Measurements from ENCODE around the gene EFCAB7. TPM values are rescaled to one million over a fixed set of nuclear protein-coding genes. Genes with fewer than 3 reads are reported as not detected.

The EFCAB7 gene, protein sequence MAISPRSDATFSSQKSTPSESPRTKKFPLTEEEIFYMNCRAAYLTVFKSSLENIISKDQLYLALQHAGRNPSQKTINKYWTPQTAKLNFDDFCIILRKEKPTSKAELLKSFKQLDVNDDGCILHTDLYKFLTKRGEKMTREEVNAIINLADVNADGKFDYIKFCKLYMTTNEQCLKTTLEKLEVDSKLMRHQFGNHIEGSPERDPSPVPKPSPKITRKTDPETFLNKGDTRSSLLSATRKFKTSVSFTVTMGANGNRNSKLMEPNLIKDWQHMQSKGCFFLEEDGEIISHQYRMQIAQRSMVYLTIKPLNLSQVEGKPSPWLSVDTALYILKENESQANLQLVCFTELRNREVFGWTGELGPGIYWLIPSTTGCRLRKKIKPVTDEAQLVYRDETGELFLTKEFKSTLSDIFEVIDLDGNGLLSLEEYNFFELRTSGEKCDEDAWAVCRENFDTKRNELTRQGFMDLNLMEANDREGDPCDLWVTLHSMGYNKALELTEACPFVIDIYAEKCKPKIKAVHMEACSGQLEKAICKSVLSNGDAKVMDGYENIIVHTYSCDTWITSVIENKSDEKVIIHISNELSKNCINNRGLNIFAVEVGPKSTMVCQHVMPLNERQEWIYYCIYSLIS
- 6.5 and 9.6 TPM in 2 replicates for total RNA-seq (2014; rRNA removed; shearing (Covaris generic))
- 4.5 and 4.8 TPM in 2 replicates for polyA plus RNA-seq (2015; cell fraction: cytosol; rRNA removed)
- 12.0 and 22.0 TPM in 2 replicates for polyA plus RNA-seq (2015; cell fraction: nucleus; rRNA removed)

DNA sequence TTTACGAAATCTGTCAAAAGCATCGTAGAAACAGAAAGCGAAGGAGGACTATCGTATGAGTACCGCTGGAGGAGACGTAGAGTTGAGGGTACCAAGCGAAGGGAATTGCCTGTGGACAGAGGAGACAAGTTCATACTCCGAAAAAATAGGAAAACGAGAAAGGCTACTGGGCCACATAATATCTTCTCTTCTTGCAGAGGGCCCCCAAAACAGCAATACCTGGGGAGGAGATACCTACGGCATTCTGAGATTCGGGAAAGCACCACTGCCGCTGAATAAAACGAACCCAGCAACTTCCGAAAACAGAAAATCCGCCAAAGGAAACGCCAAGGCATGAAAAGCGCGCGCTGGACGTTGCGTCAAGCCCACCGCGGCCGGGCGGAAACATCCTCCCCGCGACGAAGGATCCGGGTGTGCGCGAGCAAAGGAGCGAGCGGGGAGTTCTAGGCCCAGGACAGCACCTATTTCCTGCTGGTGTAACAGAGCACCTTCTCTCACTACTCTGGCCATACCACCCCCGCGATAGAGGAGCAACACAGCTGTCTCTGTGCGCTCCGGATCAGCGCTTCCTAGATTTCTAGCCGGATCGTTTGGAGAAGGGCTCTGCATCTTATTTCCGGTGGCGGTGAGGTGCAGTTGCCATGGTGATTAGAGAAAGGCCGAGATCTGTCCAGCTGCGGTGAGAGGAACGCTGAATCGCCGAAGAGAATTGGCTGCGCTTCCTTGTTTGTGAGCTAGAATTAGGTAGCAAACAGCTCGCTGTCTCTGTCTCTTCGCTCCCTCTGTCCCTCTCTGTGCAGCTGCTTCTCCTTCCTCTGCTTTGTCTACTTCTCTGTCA, at the start of gene EFCAB7, which contains the start of gene ITGB3BP:
EFCAB7 (plus strand) TSS at position 635 of the 838 bp plus-strand sequence. CDS start 2,048 bp downstream, outside the sequence.
ITGB3BP (minus strand) TSS at position 335 of the 838 bp plus-strand sequence; CDS start at position 243, 92 bp downstream.
- in situ Hi-C loops (cut with HindIII; ENCODE audit: low pct_unique_long_range_greater_than_20kb, low sequenced_read_pairs) = no loop called here
- DNase-seq (ENCODE audit: low read depth, low spot score) = peak; percentile 94

DNA sequence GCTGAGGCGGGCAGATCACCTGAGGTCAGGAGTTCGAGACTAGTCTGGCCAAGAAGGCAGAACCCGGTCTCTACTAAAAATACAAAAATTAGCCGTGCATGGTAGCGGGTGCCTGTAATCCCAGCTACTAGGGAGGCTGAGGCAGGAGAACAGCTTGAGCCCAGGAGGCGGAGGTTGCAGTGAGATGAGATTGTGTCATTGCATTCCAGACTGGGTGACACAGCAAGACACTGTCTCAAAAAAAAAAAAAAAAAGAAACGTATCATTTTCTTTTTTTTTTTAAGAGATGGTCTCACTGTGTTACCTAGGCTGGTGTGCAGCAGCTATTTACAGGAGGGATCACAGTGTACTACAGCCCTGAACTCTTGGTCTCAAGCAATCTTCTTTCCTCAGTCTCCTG, 47.6 kb upstream of the EFCAB7 start:
- no peak for DNase-seq (ENCODE audit: low read depth, low spot score)
- in situ Hi-C loops (cut with HindIII; ENCODE audit: low pct_unique_long_range_greater_than_20kb, low sequenced_read_pairs) = no loop called here

DNA sequence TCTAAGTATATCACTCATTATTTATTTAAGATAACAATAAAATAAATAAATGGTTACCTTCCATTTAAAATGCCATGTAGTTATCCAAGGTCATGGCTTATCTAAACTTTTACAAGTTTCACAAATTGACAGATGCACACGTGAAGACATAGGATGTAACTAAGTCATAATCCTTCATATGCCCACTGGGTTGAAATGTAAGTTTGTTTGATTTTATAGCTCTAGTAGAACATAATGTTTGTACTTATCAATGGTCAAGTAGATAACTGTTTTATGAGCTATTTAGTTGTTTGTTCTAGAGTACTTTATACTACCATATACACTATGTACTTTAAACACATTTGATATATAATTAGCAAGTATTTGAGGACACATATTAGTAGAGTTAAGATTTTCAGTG, 43.3 kb upstream of the EFCAB7 start:
- DNase-seq (ENCODE audit: low read depth, low spot score) = no peak
- in situ Hi-C loops (cut with HindIII; ENCODE audit: low pct_unique_long_range_greater_than_20kb, low sequenced_read_pairs) = no loop called here

DNA sequence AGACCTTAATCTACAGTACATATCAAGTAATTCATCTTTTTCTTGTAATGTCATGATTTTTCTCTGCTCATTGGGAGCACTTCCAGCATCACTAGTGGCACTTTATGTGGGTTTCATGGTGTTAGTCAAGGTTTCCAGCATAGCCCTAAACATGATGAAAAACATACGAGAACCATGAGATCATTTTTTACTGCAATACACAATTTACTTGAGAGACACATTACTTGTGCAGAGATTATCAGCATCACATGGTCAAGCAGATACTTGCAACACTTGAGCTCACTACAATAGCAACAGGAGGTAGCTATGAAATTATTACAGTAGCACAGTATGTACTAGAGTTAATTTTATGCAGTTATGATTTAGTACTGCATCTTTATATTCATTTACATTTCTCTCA, 36.7 kb upstream of the EFCAB7 start:
- no peak for DNase-seq (ENCODE audit: low read depth, low spot score)
- in situ Hi-C loops (cut with HindIII; ENCODE audit: low pct_unique_long_range_greater_than_20kb, low sequenced_read_pairs) = no loop called here

DNA sequence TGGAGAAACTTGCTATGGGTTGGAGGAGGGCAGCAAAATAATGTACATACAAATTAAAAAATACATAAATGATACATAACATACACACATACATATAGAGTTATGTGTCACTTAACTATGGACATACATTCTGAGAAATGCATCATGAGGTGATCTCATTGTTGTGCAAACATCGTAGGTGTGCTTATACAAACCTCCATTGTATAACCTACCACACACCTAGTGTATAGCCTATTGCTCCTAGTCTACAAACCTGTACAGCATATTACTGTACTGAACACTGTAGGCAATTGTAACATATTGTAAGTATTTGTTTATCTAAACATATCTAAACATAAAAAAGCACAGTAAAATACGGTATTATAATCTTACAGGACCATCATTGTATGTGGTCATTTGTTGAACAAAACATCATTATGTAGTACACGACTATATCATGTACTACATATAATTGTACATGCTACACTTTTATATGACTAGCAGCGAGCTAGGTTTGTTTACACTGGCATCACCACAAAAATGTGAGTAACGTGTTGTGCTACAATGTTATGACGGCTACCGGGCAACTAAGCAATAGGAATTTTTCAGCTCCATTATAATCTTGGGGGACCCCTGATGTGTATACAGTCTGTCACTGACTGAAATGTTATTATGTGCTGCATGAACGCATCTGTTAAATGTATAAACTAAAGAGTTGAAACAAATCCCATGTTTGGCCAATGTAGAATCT, 35.8 kb upstream of the EFCAB7 start:
- in situ Hi-C loops (cut with HindIII; ENCODE audit: low pct_unique_long_range_greater_than_20kb, low sequenced_read_pairs) = no loop called here
- DNase-seq (ENCODE audit: low read depth, low spot score) = no peak

DNA sequence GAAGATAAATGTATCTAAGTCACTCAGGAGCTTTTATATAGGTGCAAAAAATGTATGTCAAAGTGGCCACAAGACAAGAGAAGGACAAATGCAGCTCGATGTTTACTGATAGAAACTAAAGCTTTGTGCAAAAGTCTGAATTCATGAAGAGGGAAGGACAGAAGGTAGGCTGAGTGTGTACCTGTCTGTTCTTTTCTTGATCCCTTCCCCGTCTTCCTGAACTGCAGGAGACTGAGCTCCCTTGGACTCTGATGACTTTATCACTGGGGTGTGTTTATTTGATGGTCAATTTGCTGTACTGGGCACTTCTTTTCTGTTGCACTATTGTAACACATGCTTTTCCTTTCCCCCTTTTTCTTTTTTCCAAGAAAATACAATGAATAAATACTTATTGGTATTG, 25.7 kb upstream of the EFCAB7 start:
- in situ Hi-C loops (cut with HindIII; ENCODE audit: low pct_unique_long_range_greater_than_20kb, low sequenced_read_pairs) = no loop called here
- DNase-seq (ENCODE audit: low read depth, low spot score) = no peak

DNA sequence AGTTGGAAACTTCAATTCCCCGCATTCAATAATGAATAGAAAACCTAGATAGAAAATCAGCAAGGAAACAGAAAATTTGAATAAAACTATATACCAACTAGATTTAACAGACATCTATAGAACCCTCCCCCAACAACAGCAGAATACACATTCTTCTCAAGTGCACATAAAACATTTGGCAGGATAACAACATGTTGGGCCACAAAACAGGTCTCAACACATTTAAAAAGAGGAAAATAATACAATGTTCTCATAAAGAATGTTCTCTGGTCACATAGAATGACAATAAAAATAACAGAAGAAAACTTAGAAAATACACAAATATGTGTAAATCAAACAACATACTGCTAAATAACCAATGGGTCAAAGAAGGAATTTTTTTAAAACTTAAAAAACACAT, 25.2 kb upstream of the EFCAB7 start:
- DNase-seq (ENCODE audit: low read depth, low spot score) = no peak
- in situ Hi-C loops (cut with HindIII; ENCODE audit: low pct_unique_long_range_greater_than_20kb, low sequenced_read_pairs) = no loop called here

DNA sequence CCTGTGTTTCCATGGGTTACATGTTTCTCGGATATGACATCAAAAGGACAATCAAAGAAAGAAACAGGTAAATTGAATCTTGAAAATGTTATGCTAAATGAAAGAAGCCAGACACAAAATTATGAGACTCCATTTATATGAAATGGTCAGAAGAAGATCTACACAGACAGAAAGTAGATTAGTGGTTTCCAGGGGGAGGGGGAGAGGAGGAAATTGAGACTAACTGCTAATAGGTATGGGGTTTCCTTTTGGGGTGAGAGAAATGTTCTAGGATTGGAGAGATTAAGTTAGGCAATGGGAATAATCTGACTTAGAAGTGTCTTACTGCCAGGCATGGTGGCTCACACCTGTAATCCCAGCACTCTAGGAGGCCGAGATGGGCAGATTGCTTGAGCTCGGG, 22.1 kb upstream of the EFCAB7 start:
- no peak for DNase-seq (ENCODE audit: low read depth, low spot score)
- in situ Hi-C loops (cut with HindIII; ENCODE audit: low pct_unique_long_range_greater_than_20kb, low sequenced_read_pairs) = no loop called here

DNA sequence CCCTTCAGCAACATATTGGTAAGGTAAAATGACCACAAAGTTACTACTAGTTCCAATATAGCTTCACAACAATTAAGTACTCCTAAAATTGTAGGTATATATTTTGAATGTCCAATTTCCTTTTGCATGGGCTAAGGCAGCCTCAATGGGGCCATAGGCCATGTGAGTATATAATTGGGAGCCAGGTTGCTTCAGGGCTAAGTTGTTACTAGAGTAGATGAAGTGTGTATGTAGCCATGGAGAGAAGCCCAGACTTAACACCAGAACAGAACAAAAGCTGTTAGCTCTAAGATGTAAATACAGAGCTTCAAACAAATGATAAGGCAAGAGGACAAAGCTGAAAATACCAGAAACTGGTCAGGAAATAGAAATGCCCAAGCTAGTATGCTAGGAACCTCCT, 16.5 kb upstream of the EFCAB7 start:
- in situ Hi-C loops (cut with HindIII; ENCODE audit: low pct_unique_long_range_greater_than_20kb, low sequenced_read_pairs) = no loop called here
- DNase-seq (ENCODE audit: low read depth, low spot score) = no peak

DNA sequence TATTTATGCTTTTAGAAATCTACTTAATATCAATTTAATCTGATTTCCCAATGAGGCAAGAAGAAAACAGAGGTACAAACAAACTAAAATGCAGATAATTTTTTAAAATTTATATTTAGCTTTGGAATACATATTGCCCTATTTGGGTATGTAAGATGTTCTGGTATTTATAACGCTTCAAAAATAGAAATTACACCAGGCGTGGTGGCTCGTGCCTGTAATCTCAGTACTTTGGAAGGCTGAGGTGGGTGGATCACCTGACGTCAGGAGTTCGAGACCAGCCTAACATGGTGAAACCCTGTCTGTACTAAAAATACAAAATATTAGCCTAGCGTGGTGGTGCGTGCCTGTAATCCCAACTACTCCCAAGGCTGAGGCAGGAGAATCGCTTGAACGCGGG, 13.6 kb upstream of the EFCAB7 start:
- DNase-seq (ENCODE audit: low read depth, low spot score) = no peak
- in situ Hi-C loops (cut with HindIII; ENCODE audit: low pct_unique_long_range_greater_than_20kb, low sequenced_read_pairs) = no loop called here

DNA sequence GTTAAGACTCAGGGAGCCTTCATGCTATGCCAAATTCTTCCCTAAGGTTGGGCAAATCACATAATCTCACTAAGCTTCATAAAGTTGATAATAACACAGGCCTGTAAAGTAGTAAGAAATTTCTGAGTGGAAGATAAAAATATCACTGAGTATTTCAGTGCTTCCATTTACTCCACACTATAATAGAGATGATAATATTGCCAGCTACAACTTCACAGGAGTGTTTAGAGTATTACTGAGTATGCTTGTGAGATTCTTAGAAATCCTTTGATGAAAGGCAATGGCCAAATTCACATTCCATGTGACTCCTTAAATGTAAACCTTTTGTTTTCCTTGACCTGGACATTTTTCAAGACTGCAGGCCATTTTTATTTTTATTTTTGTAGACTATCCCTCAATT, 10.7 kb upstream of the EFCAB7 start:
- in situ Hi-C loops (cut with HindIII; ENCODE audit: low pct_unique_long_range_greater_than_20kb, low sequenced_read_pairs) = no loop called here
- DNase-seq (ENCODE audit: low read depth, low spot score) = no peak

DNA sequence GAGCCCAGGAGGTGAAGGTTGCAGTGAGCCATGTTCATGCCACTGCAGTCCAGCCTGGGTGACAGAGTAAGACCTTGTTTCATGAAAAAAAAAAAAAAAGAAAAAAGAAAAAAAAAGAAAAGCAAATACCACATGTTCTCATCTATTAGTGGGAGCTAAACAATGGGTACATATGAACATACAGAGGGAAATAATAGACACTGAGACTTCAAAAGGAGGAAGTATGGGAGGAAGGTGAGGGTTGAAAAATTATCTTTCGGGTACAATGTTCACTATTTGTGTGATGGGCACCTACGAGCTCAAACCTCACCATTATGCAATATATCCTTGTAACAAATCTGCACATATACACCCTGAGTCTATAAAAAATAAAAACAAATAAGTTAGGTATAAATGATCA, 6.7 kb upstream of the EFCAB7 start:
- in situ Hi-C loops (cut with HindIII; ENCODE audit: low pct_unique_long_range_greater_than_20kb, low sequenced_read_pairs) = no loop called here
- DNase-seq (ENCODE audit: low read depth, low spot score) = no peak

DNA sequence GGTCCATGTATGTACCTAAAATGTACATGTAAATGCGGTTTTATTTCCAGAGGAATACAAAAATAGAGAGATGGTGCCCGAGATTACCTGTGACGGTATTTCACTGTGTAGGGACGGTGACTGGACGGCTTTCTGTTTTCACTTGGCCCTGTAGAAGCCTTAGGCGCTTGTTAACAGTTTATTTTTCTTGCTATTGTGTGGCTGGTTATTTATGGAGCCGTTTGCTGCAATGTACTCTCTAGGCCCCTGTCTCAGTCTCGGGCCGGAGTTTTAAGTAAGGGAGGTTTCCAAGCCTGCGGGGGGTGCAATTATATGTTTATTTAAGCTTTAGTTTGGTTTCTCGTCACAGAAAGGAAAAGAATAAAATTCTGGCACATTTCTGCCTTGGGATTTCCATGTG, 413 bp downstream of the EFCAB7 start:
- in situ Hi-C loops (cut with HindIII; ENCODE audit: low pct_unique_long_range_greater_than_20kb, low sequenced_read_pairs) = no loop called here
- DNase-seq (ENCODE audit: low read depth, low spot score) = no peak

DNA sequence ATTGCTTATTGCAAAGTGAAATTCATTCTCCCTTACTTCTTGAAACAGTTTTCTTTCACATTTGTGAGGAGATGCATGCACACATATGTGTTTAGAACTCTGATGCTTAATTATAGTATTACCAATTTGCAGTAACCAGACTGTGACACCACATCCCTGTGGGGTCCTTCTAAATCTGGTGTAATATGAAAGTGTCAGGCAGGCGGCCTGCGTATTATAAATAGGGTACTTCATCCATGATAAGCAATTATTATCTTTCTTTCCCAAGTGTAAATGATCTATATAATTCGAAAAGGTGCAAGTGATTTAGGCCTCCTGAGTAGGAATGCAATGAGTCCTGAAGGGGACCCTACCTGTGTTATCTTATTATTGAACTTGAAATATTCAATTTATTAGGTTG, 876 bp downstream of the EFCAB7 start:
- in situ Hi-C loops (cut with HindIII; ENCODE audit: low pct_unique_long_range_greater_than_20kb, low sequenced_read_pairs) = no loop called here
- no peak for DNase-seq (ENCODE audit: low read depth, low spot score)

DNA sequence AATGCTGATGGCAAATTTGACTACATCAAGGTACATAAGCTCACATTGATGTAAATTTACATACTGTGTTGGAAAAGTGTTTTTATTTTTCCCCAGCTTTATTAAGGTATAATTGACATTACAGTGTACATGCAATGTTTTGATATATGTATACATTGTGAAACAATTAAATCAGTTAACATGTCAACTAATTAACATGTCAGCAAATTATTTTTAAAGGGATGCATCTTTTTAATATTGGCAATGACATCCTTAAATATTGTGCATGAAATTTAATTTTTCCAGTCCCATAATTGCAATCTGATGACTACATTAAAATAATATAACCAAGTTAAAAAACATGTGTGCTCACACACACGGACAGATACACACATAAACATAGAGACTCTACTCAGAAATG, 9.4 kb downstream of the EFCAB7 start:
- in situ Hi-C loops (cut with HindIII; ENCODE audit: low pct_unique_long_range_greater_than_20kb, low sequenced_read_pairs) = no loop called here
- DNase-seq (ENCODE audit: low read depth, low spot score) = no peak

DNA sequence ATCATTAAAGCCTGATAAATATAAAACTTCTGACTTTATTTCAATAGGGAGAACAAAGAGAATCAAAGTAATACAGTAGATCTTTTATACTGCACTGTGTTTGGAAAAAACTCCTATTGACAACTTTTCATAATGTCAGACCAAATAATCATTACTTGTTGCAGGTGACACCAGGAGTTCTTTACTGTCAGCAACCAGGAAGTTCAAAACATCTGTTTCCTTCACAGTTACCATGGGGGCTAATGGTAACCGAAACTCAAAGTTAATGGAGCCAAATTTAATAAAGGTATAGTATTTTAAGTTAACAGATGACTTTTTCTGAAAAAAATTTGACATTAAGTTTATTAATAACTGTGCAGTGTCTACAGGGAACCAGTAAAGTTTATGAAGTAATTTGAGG, 10.6 kb downstream of the EFCAB7 start:
- DNase-seq (ENCODE audit: low read depth, low spot score) = no peak
- in situ Hi-C loops (cut with HindIII; ENCODE audit: low pct_unique_long_range_greater_than_20kb, low sequenced_read_pairs) = no loop called here

DNA sequence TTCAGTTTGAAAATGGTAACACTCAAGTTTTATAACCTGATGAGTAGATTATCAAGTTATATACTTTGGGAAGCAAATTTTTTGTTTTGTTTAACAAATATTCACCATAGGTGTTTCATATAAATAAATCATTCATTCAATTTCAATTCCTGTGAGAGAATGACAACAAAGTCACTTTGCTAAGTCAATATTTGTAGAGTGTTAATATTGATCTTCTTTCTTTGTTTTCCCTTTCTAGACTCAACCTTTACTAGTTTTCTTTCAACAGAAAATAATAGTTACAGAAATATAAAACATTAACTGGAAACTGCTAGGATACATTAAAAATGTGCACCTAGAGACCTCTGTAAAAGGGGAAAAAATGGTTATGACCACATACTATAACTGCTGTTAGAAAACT, 11.1 kb downstream of the EFCAB7 start:
- no peak for DNase-seq (ENCODE audit: low read depth, low spot score)
- in situ Hi-C loops (cut with HindIII; ENCODE audit: low pct_unique_long_range_greater_than_20kb, low sequenced_read_pairs) = no loop called here

DNA sequence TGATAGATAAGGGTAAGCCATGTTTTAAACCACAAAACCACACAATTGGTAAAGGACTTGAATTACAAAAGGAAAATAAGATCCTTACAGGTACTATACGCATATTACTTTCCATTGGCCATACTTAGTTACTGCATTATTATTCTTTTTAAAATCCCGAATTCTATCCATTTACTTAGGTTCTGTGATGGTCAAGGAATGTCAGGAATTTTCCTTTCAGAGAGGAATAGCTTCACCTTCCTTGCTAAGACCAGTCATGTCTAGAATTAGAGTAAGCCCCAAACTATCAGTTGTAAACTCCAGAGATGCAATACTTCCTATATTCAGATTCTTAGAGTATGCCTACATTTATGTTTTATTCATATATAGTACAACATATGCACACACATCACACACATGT, 13.7 kb downstream of the EFCAB7 start:
- in situ Hi-C loops (cut with HindIII; ENCODE audit: low pct_unique_long_range_greater_than_20kb, low sequenced_read_pairs) = no loop called here
- DNase-seq (ENCODE audit: low read depth, low spot score) = no peak

Measured in SK-MEL-5 (cell line).